ENCODE results near the gene LMO7.
"Not testable (repeated sequence)": the region's sequence is repeated elsewhere in the genome, so short reads cannot be mapped to it uniquely, and the experiment has no call there.

The LMO7 gene

DNA sequence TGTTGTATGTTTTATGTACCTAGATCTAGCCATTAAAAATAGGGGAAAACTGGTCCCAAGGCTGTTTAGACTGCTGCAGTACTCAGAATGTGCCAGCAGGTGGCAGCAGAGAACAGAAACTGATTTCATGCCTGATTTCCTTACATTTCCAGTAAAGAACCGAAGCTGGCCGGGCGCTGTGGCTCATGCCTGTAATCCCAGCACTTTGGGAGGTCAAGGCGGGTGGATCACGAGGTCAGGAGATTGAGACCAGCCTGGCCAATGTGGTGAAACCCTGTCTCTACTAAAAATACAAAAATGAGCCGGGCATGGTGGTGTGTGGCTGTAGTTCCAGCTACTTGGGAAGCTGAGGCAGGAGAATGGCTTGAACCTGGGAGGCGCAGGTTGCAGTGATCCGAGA is 59.8 kb downstream of the LMO7 start:
- DNase-seq (ENCODE audit: low read depth, low spot score): peak; percentile 83

GRCh38 chr13:75699062-75699461 is 62.9 kb downstream of the LMO7 start:
- no peak for DNase-seq (ENCODE audit: low read depth, low spot score)

GRCh38 chr13:75699717-75700116 is 63.6 kb downstream of the LMO7 start:
- DNase-seq (ENCODE audit: low read depth, low spot score): not testable (repeated sequence)

GRCh38 chr13:75700552-75700951 is 64.4 kb downstream of the LMO7 start:
- no peak for DNase-seq (ENCODE audit: low read depth, low spot score)

DNA sequence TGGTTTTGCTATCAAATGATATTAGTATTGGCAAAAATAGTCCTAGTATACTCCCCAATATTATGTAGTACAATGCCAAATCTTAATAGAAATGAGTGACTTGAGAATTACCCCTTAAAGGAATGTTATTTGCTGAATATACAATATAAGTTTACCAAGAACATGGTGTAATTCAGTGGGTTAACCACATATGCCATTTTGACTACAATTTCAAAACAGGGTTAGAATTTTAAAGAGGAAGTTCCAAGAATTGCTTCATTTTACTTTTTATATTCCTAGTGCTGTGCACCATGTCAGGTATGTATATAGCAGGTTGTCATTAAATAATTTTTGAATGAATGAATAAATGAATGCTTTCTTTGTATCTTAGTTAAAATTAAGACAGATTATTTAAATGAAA is 66.3 kb downstream of the LMO7 start:
- no peak for DNase-seq (ENCODE audit: low read depth, low spot score)

GRCh38 chr13:75703769-75704168 is 67.6 kb downstream of the LMO7 start:
- no peak for DNase-seq (ENCODE audit: low read depth, low spot score)

DNA sequence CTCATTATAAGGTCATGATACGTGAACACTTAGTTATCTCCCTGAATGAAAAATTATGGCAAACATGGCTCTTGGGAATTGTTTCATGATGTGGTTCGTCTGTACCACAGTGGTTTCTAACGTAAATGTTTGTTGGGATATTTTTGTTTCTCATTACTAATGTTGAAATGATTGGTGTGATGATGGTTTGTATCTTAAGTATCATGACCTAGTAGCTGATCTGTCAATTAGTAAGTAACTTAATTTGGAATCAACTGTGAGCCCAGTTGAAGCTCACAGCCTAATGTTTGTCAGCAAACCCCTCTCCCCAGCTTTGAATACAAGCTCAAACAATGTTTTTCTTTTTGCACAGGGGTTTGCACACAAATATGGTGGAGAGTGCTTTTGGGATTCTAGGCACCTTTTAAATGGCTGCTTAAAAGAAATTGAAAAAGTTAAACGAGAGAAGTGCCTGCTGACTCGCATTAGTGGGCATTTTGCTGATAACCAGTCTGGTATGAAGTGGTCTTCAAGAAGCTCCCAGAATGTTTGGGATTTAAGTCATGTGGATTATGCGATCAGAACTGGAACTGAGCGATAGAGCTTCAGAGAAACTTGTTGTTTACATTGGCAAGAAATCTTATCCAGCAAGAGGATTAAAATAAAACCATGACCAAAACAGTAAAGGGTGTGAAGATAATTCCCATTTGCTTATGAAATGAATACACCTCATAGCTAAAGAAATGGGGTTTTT is 68.2 kb downstream of the LMO7 start:
- peak; percentile 76 for DNase-seq (ENCODE audit: low read depth, low spot score)

DNA sequence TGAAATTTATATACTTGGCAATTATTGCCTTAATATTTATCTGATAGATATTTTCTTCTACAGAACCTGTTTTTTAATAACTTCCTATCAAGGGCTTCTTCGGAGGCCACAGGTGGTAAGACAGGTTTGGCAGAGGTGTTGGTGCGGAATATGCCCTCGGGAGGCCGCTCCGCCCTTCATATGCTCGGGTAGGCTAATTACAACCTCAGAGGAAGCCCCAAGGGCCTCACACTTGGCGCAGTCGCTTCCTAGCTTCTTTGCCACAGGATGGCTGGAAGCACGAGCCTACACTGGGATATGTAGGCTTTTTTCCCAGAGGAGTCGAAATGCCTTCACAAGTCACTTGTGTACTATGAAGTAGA is 68.8 kb downstream of the LMO7 start:
- DNase-seq (ENCODE audit: low read depth, low spot score): peak; percentile 34

DNA sequence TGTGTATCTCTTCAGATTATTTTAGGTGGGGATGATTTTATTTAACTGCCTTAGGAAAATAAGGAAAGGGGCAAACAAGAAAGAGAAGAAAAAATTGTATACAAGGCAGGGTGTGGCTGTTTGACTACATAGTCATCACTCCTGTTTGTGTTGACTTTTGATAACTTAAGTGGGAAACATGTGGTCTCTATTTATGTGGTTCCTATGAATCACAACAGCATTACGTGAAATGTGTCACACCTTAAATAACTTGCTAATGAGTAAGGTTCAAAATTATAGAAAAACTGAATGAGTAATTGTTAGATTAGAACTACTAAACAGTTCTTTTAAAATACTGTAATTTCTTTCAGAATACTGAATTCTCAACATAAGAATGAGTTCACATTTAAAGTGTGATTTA is 69.3 kb downstream of the LMO7 start:
- peak; percentile 61 for DNase-seq (ENCODE audit: low read depth, low spot score)

DNA sequence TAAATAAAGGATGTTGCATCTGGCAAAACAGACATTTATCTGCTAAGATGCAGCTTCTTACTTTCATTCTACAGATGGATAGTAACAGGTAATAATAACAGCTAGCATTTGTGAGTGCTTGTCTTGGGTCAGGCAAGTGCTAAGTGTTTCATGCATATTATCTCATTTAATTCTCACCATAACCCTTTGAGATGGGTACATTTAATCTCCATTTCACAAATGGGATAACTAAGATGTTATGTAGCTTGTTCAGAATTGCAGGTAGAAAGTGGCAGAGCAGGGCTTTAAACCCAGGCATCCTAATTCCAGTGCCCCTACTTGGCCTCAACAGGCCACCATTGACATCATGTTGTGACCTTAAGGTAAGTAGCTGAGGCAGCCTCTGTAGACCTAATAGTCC is 69.8 kb downstream of the LMO7 start:
- no peak for DNase-seq (ENCODE audit: low read depth, low spot score)

DNA sequence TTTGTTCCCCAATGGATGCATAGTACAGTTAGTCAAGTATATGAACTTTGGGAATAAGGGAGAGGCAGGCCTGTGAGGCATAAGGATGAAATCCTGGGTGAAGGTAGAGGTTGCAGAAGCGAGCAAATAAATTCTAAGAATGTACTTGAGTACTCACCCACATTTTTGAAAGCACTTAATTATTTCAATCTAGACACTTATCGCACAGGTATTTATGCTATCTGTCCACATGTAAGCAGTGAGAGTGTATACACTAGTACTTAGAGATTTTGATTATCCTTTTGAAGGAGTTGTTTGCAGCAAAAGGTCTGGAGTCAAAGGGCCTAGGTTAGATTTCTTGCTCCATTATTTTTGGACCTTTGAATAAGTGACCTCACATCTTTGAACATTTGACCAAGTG is 77.7 kb downstream of the LMO7 start:
- DNase-seq (ENCODE audit: low read depth, low spot score): no peak

DNA sequence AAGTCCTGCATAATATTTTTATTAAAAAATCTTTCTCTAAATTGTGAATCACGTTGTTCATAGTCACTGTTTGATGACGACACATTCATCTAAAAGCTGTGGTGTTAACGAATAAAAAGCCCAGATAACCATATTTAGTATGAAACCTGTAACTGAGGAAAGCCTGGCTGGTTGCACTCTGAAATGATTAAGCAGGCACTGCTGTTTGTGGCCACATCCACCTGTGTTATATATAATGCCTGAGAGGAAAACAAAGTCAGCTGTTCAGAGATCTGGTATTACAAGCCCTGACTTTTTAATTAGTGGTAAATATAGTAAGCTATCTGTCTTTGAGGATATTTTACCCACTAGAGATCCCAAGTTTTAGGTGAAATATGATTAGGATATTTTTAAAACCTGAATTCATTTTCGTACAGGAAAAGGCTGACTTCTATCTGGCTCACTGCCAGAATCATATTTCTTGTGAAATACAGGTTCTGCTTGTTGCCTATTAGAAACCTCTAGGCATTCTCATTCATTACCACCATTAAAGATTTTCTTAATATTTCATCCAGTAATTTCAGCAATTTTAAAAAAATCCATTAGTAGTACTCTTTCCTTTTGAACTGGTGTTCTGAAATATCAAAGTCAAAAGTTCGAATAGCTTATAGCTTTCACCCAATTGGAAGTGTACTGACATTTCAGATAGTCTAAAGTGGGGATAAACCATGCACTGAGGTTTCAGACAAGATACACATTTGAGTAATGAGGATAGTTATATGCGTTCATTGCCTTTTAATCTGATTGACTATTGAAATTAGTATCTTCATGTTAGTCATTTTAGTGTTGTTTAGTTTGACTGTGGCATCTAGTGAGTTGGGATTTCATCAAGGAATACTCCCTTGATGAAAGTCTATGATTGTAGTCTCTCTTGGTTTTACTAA is 79.7 kb downstream of the LMO7 start:
- no peak for DNase-seq (ENCODE audit: low read depth, low spot score)

DNA sequence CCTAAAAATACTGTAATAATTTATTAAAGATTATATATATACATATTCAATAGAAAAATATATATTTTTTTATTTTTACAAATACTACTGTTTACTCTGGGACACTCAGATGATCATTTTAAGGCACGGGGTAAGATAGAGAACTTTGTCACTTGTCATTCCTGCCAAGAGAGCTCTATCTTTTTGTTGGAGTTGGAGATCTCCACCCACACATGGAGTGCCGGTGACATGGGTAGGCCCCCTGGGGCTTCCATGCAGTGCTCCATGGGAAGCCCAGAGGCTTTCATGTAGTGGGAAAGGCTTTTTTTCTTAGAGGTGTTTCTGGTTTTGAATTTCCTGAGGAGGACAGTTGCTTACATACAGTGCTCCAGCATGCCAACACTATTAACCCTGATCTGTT is 81.4 kb downstream of the LMO7 start:
- DNase-seq (ENCODE audit: low read depth, low spot score): no peak

DNA sequence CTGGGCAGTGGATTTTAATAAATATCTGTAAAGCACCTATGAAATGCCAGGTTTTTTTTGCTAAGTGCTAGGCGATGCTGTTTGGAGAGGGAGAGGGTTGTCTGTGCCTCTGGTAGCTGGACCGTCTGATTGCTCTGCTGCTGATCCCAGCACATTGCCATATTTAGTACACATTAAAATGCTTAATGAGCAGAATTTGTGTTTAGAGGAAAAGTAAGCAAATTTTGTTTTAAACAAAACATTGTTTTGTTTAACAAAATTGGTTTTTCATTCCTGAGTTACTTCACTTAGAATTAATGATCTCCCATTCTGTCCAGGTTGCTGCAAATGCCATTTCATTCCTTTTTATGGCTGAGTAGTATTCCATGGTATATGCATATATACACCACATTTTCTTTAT is 85.2 kb downstream of the LMO7 start:
- no peak for DNase-seq (ENCODE audit: low read depth, low spot score)

DNA sequence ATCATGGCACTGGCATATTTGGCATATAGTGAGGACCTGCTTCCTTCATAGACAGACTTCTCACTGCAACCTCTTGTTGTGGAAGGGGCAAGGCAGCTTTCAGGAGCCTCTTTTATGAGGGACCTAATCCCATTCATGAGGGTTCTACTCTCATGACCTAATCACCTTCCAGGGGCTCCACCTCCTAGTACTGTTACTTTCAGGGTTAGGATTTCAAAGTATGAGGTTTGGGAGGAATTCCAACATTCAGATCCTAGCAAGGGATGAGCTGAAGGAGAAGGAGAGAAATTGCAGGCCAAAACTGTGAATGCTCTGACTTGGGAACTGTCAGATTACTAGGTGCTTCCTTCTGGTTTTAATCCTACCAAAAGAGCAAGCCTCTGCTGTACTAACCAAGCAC is 87.8 kb downstream of the LMO7 start:
- no peak for DNase-seq (ENCODE audit: low read depth, low spot score)

DNA sequence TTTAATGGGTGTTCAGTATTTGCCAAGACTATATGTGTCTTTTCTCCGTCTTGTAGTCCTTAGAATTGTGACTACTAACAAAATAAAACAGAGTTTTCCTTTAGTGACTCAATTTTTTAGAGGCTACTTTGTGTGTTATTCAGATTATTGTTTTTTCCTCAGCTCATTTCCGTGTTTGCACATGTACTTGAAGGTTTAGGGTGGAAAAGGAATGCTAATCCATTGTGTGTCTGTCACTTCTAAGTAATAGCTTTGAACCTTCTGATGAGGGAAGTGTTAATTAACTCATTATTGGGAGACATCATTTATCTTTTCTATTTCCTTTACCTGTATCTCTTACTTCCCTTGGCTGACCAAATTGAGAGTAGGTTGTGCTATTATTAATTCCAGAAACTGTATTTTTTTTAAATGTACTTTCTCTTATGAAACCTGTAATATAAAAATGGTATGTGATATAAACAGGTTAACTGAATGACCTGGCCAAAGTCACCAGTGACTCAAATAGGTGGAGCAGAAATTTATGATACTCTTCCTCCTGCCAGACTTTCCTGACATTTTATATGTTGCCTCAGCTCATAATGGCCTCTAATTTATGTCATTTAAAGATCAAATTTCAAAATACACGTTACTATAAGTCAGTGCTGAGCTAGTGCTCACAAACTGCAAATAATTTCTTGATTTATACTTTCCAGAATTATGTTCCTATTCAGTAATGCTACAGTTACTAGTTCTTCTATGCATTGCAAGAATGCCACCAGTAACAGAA is 88.8 kb downstream of the LMO7 start:
- no peak for DNase-seq (ENCODE audit: low read depth, low spot score)

GRCh38 chr13:75725736-75726135 is 89.6 kb downstream of the LMO7 start:
- peak; percentile 36 for DNase-seq (ENCODE audit: low read depth, low spot score)

- DNase-seq (ENCODE audit: low read depth, low spot score): no peak
Measured at GRCh38 chr13:75726306-75726705, 90.2 kb downstream of the LMO7 start.

DNA sequence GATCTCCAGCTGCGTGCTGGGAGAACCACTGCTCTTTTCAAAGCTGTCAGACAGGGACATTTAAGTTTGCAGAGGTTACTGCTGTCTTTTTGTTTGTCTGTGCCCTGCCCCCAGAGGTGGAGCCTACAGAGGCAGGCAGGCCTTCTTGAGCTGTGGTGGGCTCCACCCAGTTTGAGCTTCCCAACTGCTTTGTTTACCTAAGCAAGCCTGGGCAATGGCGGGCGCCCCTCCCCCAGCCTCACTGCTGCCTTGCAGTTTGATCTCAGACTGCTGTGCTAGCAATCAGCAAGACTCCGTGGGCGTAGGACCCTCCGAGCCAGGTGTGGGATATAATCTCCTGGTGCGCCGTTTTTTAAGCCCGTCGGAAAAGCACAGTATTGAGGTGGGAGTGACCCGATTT is 97.0 kb downstream of the LMO7 start:
- DNase-seq (ENCODE audit: low read depth, low spot score): not testable (repeated sequence)

DNA sequence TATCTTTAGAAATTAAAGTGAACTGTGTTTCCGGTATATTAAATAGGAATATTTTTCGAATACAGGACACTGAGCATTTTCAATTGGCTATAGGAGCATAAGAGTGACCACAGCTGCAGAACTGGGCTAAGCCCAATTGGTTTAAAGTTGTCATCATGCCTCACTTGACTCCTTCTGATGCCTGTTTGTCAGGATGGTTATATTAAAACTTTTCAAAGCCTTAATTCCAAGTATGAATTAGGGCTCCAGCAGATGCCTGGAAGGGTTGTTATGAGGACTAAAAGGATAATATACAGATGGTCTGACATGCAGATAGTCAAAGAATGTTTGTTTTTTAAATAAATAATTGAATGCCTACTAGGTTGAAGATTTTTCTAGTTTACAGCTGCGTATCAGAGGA is 100.0 kb downstream of the LMO7 start:
- DNase-seq (ENCODE audit: low read depth, low spot score): peak; percentile 34

- DNase-seq (ENCODE audit: low read depth, low spot score): no peak
Measured at GRCh38 chr13:75738841-75739240, 102.7 kb downstream of the LMO7 start.

GRCh38 chr13:75739244-75739868 is 103.2 kb downstream of the LMO7 start:
- no peak for DNase-seq (ENCODE audit: low read depth, low spot score)
